ENCODE data around the gene PABPC1L. TPM values are rescaled to one million over a fixed set of nuclear protein-coding genes. Genes with fewer than 3 reads are reported as not detected.

The PABPC1L gene
- total RNA-seq, 1 experiment from 2014 or later, result 90.7 TPM

DNA sequence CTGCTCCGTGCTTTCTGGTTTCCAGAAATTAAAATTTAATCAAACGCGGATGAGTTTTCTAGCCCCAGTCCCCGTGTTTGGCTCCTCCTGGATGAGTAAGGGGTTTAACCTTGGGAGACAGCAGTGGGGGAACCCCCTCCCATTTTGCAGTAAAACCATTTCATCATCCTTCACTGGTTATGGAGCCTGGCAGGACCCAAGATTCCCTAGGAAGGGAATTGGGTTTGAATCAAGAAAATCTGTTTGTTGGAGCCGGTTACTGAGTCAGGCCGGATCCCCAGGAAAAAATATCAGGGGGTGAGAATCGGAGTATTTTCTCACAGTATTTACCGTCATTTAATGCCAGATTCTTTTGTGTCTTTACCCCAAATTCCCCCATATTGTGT, 23.6 kb upstream of the PABPC1L start:
- ATAC-seq (no peak), DNase-seq (ENCODE audit: low spot score) (no peak)
- POLR2A ChIA-PET, result no interaction called here
- Mint-ChIP-seq H3K4me3 (peak overlapping the region; percentile 97), H3K9me3 (no peaks in the 10 kb centered on the region), H3K27me3 (ENCODE audit: low read depth) (peaks cover 3% of the 10 kb centered on the region; the same call in 1 of the 2 replicates), H3K27ac (peak overlapping the region; percentile 88), H3K4me1 (peaks cover 46% of the 10 kb centered on the region), H3K36me3 (no peaks in the 10 kb centered on the region)
- CTCF ChIA-PET, result no interaction called here
- TF ChIP-seq ELF4 (CRISPR knock-in tag; IDR thresholded peaks at IDR 0.05; ENCODE audit: low read depth), result no peak
- peak; percentile 61 for TF ChIP-seq GABPB1 (CRISPR knock-in tag; IDR thresholded peaks at IDR 0.05)

DNA sequence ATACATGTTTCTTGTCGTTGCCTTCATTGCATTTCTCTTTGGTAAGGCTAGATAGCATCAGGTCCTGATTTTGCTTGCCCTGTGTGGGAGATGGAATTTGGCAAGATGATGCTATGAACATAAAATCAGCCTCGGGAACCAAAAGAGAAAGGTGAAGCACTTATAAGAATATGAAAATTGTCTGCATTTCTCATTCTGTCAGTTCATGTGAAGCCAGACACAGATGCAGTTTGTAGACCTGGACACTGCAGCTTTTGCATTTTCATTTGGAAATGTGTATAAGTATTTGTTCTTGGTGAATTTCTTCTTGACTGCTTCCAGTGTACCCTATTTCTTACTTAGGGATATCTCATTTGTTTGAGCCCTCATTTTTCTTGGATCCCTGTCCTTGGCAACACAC, 23.0 kb upstream of the PABPC1L start:
- TF ChIP-seq JUN (CRISPR knock-in tag; IDR thresholded peaks at IDR 0.05) (no peak), ATF1 (CRISPR knock-in tag; IDR thresholded peaks at IDR 0.05) (no peak), FOXP1 (CRISPR knock-in tag; IDR thresholded peaks at IDR 0.05; ENCODE audit: borderline replicate concordance) (no peak), GABPB1 (CRISPR knock-in tag; IDR thresholded peaks at IDR 0.05) (no peak)
- TF ChIP-seq, protein P1, sequence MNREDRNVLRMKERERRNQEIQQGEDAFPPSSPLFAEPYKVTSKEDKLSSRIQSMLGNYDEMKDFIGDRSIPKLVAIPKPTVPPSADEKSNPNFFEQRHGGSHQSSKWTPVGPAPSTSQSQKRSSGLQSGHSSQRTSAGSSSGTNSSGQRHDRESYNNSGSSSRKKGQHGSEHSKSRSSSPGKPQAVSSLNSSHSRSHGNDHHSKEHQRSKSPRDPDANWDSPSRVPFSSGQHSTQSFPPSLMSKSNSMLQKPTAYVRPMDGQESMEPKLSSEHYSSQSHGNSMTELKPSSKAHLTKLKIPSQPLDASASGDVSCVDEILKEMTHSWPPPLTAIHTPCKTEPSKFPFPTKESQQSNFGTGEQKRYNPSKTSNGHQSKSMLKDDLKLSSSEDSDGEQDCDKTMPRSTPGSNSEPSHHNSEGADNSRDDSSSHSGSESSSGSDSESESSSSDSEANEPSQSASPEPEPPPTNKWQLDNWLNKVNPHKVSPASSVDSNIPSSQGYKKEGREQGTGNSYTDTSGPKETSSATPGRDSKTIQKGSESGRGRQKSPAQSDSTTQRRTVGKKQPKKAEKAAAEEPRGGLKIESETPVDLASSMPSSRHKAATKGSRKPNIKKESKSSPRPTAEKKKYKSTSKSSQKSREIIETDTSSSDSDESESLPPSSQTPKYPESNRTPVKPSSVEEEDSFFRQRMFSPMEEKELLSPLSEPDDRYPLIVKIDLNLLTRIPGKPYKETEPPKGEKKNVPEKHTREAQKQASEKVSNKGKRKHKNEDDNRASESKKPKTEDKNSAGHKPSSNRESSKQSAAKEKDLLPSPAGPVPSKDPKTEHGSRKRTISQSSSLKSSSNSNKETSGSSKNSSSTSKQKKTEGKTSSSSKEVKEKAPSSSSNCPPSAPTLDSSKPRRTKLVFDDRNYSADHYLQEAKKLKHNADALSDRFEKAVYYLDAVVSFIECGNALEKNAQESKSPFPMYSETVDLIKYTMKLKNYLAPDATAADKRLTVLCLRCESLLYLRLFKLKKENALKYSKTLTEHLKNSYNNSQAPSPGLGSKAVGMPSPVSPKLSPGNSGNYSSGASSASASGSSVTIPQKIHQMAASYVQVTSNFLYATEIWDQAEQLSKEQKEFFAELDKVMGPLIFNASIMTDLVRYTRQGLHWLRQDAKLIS (CRISPR knock-in tag; IDR thresholded peaks at IDR 0.05; ENCODE audit: borderline replicate concordance), result no peak
- TF ChIP-seq, protein P2, sequence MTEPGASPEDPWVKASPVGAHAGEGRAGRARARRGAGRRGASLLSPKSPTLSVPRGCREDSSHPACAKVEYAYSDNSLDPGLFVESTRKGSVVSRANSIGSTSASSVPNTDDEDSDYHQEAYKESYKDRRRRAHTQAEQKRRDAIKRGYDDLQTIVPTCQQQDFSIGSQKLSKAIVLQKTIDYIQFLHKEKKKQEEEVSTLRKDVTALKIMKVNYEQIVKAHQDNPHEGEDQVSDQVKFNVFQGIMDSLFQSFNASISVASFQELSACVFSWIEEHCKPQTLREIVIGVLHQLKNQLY (CRISPR knock-in tag; IDR thresholded peaks at IDR 0.05), result no peak
- TF ChIP-seq, protein P3, sequence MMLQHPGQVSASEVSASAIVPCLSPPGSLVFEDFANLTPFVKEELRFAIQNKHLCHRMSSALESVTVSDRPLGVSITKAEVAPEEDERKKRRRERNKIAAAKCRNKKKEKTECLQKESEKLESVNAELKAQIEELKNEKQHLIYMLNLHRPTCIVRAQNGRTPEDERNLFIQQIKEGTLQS (CRISPR knock-in tag; conservative IDR thresholded peaks at IDR 0.05), result no peak
- TF ChIP-seq, protein P4, sequence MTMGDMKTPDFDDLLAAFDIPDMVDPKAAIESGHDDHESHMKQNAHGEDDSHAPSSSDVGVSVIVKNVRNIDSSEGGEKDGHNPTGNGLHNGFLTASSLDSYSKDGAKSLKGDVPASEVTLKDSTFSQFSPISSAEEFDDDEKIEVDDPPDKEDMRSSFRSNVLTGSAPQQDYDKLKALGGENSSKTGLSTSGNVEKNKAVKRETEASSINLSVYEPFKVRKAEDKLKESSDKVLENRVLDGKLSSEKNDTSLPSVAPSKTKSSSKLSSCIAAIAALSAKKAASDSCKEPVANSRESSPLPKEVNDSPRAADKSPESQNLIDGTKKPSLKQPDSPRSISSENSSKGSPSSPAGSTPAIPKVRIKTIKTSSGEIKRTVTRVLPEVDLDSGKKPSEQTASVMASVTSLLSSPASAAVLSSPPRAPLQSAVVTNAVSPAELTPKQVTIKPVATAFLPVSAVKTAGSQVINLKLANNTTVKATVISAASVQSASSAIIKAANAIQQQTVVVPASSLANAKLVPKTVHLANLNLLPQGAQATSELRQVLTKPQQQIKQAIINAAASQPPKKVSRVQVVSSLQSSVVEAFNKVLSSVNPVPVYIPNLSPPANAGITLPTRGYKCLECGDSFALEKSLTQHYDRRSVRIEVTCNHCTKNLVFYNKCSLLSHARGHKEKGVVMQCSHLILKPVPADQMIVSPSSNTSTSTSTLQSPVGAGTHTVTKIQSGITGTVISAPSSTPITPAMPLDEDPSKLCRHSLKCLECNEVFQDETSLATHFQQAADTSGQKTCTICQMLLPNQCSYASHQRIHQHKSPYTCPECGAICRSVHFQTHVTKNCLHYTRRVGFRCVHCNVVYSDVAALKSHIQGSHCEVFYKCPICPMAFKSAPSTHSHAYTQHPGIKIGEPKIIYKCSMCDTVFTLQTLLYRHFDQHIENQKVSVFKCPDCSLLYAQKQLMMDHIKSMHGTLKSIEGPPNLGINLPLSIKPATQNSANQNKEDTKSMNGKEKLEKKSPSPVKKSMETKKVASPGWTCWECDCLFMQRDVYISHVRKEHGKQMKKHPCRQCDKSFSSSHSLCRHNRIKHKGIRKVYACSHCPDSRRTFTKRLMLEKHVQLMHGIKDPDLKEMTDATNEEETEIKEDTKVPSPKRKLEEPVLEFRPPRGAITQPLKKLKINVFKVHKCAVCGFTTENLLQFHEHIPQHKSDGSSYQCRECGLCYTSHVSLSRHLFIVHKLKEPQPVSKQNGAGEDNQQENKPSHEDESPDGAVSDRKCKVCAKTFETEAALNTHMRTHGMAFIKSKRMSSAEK (CRISPR knock-in tag; IDR thresholded peaks at IDR 0.05; ENCODE audit: borderline replicate concordance), result no peak
- TF ChIP-seq, protein P5, sequence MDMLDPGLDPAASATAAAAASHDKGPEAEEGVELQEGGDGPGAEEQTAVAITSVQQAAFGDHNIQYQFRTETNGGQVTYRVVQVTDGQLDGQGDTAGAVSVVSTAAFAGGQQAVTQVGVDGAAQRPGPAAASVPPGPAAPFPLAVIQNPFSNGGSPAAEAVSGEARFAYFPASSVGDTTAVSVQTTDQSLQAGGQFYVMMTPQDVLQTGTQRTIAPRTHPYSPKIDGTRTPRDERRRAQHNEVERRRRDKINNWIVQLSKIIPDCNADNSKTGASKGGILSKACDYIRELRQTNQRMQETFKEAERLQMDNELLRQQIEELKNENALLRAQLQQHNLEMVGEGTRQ (CRISPR knock-in tag; IDR thresholded peaks at IDR 0.05), result no peak
- H3K27me3 Mint-ChIP-seq (ENCODE audit: low read depth), result peaks cover 3% of the 10 kb centered on the region; the same call in 1 of the 2 replicates
- peaks cover 46% of the 10 kb centered on the region for H3K4me1 Mint-ChIP-seq
- H3K27ac Mint-ChIP-seq, result peak overlapping the region; percentile 36
- no peaks in the 10 kb centered on the region for H3K36me3 Mint-ChIP-seq
- H3K4me3 Mint-ChIP-seq, result peak overlapping the region; percentile 97
- ATAC-seq (no peak), DNase-seq (ENCODE audit: low spot score) (no peak)
- ChIA-PET CTCF (no interaction called here), POLR2A (no interaction called here)
- no peaks in the 10 kb centered on the region for H3K9me3 Mint-ChIP-seq

DNA sequence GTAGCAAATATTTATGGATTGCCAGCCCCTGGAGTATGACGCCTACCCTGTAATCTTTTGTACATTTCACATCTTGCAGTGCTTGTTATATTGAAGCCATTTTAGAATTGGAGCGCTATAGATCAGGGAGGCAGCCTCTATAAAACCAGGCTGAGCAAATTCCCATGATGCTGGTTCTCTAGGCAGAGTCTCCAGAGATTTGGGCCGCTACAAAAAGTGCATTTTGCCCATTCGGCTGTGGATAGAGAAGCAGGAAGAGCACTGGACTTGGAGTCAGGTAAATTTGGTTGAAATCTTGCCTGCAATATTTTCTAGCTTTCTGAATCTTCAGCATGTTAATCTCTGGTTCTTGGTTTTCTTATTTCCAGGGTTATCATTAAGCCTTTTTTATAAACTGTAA, 22.4 kb upstream of the PABPC1L start:
- no peak for ATAC-seq
- CTCF ChIA-PET, result interaction anchor here (1.2 to 1.7 kb wide), 4 partner anchors 9 to 102 kb away, joined by 3 to 5 read pairs (median 4); no protein-coding TSS in a partner anchor
- POLR2A ChIA-PET, result interaction anchor here (0.5 to 1.4 kb wide), 2 partner anchors 22 to 125 kb away, joined by 3 to 4 read pairs; no protein-coding TSS in a partner anchor
- Mint-ChIP-seq H3K4me3 (peak overlapping the region; percentile 97), H3K36me3 (0 out of 2 replicates have a peak, but pooled peaks cover 5% of the 10 kb centered on the region), H3K27me3 (ENCODE audit: low read depth) (peaks cover 3% of the 10 kb centered on the region; the same call in 1 of the 2 replicates), H3K4me1 (peaks cover 46% of the 10 kb centered on the region), H3K27ac (no peak overlapping the region), H3K9me3 (no peaks in the 10 kb centered on the region)
- TF ChIP-seq, protein P6, sequence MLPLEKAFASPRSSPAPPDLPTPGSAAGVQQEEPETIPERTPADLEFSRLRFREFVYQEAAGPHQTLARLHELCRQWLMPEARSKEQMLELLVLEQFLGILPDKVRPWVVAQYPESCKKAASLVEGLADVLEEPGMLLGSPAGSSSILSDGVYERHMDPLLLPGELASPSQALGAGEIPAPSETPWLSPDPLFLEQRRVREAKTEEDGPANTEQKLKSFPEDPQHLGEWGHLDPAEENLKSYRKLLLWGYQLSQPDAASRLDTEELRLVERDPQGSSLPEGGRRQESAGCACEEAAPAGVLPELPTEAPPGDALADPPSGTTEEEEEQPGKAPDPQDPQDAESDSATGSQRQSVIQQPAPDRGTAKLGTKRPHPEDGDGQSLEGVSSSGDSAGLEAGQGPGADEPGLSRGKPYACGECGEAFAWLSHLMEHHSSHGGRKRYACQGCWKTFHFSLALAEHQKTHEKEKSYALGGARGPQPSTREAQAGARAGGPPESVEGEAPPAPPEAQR (CRISPR knock-in tag; IDR thresholded peaks at IDR 0.05), result no peak
- TF ChIP-seq, protein P7, sequence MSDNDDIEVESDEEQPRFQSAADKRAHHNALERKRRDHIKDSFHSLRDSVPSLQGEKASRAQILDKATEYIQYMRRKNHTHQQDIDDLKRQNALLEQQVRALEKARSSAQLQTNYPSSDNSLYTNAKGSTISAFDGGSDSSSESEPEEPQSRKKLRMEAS (CRISPR knock-in tag; IDR thresholded peaks at IDR 0.05), result no peak
- TF ChIP-seq, protein P8, sequence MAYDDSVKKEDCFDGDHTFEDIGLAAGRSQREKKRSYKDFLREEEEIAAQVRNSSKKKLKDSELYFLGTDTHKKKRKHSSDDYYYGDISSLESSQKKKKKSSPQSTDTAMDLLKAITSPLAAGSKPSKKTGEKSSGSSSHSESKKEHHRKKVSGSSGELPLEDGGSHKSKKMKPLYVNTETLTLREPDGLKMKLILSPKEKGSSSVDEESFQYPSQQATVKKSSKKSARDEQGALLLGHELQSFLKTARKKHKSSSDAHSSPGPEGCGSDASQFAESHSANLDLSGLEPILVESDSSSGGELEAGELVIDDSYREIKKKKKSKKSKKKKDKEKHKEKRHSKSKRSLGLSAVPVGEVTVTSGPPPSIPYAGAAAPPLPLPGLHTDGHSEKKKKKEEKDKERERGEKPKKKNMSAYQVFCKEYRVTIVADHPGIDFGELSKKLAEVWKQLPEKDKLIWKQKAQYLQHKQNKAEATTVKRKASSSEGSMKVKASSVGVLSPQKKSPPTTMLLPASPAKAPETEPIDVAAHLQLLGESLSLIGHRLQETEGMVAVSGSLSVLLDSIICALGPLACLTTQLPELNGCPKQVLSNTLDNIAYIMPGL (CRISPR knock-in tag; IDR thresholded peaks at IDR 0.05), result no peak
- no peak for DNase-seq (ENCODE audit: low spot score)

All from WTC11 (cell line).